ENCODE measurements around the gene AGO1.
"Not testable (repeated sequence)": the region's sequence is repeated elsewhere in the genome, so short reads cannot be mapped to it uniquely, and the experiment has no call there.

The AGO1 gene

DNA sequence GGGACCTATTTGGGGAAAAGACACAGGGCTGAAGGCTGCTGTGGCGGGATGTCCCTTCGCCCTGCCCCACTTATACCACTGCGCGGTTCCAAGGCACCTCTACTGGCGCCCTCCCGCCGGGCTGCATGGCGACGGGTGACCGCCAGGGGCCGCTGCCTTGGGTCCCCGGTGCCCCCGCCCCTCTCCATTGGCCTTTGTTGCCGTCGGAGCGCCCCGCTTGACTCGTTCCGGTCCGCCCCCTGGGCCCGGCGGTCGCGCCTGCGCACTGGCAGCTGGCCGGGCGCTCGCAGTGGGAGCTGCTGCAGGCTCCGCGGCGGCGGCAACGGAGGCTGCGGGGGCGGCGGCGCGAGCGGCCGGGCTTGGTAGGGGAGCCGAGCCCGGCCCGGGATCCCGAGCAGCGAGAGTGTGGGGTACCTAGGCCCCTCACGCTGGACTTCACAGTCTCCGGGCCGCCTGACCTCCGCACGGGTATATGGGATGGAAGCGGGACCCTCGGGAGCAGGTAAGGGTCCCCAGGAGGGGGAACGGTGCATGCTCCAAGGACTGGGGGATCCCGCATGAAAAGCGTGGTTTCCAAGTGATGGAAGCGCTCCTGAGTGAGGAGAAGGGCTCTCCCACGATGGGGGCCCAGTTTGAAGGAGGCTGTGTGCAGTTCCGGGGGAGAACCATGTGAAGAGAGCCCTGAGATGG lies at the start of gene AGO1:
AGO1 (plus strand) TSS at position 265 of the 690 bp plus-strand sequence; CDS start at position 478, 213 bp downstream.
- FAIRE-seq, result no peak

DNA sequence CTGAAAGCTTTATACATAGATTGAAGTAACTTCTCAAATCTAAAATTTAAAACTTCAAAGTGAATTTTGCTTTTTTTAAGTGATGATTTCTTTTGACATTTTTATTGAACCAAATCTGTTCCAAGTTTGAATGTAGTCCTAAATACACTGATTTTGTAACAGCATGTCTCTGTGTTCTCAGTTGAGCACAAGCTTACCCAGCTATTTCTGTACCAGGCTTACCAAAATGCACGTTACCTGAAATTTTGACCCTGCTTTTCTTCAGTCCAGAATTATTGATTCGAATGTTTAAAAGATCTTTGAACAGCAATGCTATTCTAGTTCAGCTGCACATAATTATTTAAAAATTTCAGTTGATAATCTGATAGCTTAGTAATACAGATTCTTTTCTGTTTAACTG lies 49.6 kb upstream of the AGO1 start:
- no peak for FAIRE-seq

DNA sequence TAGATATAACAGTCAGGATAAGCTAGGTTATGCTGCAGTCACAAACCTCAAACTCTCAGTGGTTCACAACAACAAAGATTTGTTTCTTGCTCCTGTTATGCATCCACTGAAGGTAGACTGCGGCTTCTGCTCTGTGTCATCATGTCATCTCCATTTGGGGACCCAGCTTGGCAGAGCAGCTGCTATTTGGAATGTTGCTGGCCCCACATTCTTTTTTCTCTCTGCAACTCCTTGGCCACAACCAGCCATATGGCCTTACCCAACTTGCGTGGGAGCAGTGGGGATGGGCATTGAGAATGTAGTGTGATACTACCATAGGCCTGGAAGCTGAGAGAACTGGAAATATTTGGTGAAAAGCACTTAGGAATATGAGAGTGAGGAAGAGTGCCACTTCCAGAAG lies 48.8 kb upstream of the AGO1 start:
- no peak for FAIRE-seq

DNA sequence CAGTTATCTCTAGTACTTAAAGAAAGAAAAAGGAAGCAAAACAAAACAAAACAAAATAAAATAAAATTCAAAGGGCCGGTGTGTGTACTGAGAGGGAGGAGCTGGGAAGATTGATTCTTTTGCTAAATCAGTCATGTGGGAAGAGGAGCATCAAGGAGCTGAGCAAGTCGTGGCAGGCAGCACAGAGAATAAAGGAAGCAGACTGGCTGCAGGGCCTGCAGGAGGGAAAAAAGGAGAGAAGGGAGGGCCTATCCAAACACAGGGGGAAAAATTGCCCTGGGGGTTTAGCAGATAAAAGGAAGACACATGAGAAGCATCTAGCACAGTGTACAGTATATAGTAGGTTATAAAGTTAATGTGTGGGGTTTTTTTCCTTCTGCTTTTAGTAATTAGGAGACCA lies 47.6 kb upstream of the AGO1 start:
- no peak for FAIRE-seq

DNA sequence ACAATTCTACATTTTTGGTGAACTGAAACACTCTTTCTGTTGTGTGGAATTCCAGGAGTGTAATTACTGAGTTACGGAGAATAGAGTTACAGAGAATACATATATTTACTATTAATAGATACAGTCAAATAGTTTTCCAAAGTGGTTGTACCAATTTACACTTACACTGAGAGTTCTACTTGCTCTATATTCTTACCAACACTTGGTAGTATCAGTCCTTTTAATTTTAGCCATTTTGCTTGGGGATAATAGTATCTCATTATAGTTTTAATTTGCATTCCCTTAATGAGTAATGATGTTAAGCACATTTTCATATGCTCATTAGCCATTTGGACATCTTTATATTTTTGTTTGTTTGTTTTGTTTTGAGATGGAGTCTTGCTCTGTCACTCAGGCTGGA lies 46.3 kb upstream of the AGO1 start:
- no peak for FAIRE-seq

DNA sequence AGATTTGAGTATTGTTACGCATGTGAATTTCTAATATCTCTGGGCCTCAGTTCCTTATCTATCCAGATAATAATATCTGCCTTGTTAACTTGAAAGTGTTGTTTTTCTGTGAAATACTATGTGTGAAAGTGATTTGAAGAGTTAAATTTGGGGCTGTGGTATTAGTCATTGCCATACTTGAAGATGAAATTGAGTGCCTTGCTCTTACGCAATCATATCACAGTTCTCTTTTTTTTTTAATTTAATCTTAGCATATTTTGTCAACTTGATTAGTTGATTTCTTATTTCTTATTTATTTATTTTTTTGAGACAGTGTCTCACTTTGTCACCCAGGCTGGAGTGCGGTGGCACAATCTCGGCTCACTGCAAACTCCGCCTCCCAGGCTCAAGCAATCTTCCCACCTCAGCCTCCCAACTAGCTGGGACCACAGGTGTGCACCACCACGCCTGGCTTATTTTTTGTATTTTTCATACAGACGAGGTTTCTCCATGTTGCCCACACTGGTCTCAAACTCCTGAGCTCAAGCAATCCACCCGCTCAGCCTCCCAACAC lies 44.2 kb upstream of the AGO1 start:
- FAIRE-seq, result no peak

DNA sequence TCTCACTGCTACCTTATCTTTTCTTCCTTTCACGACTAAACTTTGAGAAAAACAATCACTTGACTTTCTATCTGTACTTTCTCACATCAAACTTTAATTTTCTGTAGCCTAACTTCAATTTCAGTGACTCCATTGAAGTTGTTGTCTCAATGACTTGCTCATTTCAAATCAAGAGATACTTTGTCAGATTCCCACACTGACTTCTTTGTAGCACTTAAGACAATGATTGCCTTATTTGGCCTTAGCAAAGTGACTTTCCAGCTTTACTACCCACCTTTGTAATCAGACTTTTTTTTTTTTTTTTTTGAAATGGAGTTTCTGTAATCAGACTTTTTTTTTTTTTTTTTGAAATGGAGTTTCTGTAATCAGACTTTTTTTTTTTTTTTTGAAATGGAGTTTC lies 38.2 kb upstream of the AGO1 start:
- FAIRE-seq, result no peak

DNA sequence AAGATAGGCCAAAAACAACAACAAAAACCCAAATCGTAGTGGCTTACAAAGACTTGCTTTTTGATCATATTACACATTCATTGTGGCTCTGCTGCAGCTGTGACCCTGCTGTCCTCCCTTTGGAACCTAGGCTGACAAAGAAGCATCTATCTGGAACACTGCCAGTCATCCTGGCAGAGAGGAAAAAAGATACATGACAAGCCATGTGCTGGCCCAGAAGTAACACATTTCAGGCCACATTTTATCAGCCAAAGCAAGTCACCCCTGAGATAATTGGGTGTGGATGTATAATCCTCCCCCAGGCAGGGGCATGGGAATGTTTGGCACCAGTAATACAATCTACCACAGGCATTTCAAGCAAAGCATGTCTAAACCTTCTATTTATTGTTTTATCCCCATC lies 37.2 kb upstream of the AGO1 start:
- no peak for FAIRE-seq

DNA sequence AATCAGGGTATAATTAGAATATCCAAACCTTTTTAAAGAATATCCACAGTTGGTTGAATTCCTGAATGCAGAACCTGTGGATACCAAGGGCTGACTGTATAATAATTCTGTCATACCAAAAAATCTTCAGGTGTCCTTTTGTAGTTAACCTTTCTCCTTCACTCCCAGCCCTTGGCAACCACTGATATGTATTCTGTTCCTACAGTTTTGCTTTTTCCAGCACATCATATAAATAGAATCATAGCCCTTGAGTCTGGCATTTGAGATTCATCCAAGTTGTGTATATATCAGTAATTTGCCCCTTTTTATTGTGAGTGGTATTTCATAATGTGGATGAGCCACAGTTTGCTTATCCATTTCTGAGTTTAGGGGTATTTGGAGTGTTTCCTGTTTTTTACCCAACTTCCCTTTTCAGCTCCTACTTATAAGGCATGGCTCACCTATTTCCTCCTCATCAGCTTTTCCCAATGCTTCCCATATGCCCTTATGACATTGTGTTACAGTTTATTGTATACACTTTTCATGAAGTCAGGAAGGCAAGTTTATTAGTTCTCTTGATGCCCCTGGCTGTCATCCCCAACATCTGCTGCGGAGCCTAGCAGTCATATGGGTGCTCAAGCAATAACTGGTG lies 35.0 kb upstream of the AGO1 start:
- FAIRE-seq, result no peak

DNA sequence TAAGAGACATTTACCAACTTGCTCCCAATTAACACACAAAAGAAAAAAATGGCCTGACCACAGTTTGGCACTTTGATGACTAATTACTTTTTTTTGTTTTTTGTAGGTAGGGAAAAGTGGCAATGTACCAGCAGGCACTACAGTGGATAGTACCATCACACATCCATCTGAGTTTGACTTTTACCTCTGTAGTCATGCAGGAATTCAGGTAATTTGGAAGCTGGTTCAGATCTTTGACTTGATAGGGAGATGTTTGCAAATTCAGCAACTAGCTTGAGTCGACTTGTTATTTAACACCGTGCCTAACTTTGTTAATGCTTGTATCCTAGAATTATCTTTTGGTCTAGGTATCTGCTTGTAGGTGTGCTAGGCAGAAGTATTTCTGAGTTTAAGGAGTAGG lies 33.0 kb upstream of the AGO1 start:
- FAIRE-seq, result no peak

DNA sequence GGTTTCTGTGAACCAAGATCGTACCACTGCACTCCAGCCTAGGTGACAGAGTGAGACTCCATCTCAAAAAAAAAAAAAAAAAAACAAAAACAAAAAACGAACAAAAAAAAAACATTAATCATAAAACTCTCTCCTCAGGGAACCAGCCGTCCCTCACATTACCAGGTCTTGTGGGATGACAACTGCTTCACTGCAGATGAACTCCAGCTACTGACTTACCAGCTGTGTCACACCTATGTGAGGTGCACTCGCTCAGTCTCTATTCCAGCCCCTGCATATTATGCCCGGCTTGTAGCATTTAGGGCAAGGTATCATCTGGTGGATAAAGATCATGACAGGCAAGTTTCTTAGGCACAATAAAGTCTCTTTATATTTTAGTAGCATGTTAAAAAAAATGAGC lies 32.3 kb upstream of the AGO1 start:
- no peak for FAIRE-seq

DNA sequence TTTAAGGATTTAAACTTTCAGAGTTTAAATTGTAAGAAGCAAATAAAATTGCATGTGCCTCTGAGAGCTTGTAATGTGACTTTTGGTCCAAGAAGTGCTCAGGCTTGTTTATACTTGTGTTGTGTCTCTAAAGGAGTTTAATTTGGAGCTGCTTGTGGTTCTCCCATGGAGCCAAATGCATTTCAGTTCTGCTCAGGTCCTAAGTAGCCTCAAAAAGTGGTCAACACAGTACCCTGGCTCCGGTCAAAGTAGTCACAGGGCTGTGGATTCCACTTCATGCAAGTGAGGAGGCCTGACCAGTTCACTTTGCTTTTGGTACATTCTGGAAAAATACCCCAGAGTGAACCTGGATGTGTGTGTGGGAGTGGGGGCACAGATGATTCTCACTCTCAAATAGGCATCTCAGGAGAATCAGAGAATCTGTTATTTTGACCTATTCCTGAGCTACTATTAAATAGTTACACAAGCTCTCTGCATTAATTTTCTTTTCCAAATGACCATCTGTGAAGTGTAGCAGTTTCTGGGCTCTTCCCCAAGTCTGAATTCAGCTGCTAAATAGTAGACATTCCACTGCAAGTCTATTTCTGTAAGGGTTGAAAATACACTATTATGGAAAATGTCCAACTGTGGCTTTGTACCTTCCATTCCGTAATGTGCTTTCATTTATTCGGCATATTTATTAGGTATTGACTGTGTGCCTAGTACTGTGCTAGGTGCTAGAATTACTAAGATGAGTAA lies 31.7 kb upstream of the AGO1 start:
- FAIRE-seq, result no peak

DNA sequence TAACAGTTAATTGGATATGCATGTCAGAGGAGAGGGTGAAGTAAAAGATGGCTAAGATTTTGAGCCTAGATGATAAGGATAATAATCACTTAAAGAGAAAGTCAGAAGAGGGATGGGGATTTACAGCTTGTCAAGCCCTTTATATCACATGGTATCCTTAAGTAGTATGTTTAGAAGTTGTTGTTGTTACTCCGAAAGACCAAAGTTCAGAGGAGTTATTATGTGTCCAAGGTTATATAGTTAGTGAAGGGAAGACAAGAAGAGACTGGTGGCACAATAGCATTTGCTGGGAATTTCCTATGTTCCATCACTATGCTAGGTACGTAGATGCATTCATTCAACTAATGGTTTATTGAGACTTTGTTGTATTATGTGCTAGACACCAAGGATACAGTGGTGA lies 30.8 kb upstream of the AGO1 start:
- FAIRE-seq, result no peak

DNA sequence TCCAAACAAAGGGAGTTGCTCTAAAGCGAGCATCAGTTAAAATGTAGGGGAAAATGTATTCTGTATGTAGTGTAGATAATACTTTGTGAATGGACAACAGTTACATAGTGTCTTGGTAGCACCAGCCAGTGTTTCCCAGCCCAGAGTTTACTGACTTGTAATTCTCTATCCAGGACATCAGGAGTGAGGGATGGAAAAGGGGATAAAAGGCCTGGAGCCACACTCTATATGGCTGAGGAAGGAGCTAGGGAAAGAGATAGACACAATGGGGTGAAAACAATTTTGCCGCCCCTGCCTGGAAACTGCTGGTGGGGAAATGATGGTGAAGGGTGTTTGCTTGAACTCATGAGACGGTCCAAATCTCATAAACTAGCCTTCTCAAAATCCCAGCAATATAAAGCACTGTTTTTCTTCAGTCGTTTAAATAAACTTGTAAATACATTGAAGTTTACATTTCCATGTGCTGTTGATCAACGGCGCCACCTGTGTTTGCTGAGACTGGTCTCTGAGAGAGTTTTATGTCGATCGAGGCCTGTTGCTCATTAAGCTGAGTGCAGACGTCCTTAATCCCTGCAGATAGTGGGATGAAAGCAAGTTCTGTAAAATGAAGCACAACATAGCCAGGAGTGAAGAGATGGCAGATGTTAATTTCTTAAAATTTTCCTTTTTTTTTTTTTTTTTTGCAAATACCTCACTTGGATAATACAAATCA lies 27.9 kb upstream of the AGO1 start:
- FAIRE-seq, result no peak

DNA sequence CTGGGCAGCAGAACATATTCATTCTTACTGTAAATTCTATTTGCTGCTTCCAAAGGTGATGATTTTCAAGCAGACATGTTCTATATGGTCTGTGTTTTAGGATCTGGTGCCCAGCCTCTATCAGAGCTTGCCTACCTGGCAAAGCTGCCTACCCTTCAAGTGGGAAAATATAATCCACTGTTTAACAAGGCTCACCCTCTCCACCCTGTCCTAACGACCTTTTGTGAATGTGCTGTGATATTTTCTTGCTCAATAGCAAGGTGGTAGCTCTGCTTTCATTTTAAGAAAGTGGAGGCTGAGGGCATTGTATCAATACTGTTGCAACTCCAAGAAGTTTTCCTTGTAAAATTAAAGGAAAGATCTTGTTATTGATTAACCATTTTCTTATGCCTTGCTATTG lies 26.0 kb upstream of the AGO1 start:
- no peak for FAIRE-seq

DNA sequence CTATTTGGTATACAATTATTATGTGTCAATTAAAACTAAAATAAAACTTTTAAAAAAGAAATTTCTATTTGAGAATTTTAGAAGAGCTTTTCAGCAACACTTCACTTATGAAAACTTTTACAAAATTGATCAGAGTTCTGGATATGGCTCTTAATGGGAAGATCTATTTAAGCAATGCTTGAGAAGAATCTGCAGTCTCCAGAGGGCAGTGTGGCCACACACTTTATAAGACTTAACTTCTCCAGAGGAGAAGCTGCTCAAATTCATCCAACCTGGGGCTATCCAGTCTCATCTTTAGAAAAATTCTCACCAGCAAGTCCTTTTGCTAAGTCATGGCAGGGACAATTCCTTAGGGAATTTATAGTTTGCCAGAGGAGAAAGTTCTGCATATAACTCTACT lies 25.2 kb upstream of the AGO1 start:
- FAIRE-seq, result peak; percentile 40

DNA sequence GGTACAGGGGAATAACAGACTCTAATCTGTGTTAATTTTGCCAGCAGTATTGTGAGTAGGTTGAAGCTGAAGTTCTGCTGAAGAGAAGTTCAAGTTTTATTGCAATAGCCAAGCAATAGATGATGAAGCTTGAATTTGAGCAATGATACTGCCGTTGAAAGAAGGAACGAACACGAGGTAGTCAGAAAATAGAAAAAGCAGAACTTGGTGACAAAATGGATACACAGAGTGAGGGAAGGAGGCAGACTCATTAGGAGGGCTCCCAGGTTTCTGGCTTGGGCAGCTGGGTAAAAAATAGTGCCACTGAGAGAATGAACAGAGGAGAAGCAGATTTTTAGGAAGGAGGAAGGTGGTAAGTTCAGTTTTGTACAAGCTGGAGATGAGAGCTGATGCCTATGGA lies 22.3 kb upstream of the AGO1 start:
- FAIRE-seq, result no peak

DNA sequence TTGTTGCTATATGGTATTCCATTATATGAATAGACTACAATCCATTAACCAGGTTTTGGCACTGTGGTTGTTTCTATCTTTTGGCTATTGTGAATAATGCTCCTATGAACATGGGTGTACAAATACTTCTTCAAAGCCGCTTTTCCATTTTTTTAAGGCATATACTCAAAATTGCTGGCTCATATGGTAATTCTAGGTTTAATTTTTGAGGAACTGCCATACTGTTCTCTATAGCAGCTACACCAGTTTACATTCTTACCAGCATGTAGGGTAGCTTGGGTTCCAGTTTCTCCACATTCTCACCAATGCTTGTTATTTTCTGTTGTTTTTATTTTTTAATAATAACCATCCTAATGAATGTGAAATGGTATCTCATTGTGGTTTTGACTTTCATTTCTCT lies 19.9 kb upstream of the AGO1 start:
- FAIRE-seq, result no peak

DNA sequence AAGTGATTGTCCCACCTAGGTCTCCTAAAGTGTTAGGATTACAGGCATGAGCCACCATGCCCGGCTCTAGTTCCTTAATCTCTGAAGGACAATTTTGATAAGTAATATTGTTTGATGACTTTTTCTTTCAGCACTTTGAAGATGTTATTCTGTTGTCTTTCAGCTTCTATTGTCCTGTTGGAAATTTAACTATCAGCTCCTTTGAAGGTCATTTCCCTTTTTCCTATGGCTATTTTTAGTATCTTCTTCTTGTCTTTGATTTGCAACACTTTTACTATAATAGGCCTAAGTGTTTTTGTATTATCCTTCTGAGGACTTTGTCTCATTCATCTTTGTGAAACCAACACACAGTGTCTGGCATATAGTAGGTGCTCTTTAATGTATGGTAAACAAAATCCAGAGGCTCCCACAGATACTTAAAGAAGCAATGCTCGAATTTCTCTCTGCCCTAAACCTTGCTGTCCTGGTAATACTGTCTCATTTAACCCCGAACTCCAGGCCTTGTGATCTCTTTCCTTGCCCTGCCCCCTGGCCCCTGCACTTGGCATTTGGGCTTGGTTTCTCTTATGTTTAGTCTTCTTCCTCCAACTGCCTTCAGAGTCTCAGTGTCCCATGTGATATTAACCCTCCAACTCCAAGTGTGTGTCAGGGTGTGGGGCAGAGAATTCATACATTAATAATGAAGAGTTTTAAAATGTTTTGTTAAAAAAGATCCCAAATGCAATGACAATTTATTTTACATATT lies 19.0 kb upstream of the AGO1 start:
- no peak for FAIRE-seq

DNA sequence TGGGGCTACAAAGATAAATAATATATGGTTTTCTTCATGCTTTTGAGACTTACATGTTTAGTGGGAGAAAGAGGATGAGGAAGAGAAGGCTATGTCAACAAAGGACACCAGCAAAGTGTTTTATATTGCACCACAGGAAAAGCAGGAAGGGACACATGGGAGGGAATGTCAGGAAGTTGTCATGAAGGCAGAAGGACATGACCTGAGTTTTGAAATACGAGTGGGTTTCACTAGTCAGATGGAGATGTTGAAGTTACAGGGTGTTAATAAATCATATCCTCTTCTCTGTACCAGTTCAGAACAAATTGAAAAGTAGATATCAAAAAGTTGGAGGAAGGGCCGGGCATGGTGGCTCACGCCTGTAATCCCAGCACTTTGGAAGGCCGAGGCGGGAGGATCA lies 18.2 kb upstream of the AGO1 start:
- no peak for FAIRE-seq

DNA sequence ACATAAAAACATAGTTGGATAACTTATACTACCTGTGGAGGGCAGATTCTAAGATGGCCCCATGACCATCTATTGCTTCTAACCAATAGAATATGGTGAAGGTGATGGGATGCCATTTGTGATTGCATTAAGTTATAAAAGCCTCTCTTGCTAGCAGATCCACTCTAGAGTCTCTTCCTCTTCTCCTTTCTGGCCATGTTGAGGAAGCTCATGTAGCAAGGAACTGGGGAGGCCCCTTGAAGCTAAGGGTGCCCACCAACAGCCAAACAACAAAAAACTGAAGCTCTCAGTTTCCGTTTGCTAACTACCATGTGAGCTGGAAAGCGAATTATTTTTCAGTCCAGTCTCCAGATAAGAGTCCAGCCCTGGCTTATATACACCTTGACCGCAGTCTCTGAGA lies 16.0 kb upstream of the AGO1 start:
- no peak for FAIRE-seq

DNA sequence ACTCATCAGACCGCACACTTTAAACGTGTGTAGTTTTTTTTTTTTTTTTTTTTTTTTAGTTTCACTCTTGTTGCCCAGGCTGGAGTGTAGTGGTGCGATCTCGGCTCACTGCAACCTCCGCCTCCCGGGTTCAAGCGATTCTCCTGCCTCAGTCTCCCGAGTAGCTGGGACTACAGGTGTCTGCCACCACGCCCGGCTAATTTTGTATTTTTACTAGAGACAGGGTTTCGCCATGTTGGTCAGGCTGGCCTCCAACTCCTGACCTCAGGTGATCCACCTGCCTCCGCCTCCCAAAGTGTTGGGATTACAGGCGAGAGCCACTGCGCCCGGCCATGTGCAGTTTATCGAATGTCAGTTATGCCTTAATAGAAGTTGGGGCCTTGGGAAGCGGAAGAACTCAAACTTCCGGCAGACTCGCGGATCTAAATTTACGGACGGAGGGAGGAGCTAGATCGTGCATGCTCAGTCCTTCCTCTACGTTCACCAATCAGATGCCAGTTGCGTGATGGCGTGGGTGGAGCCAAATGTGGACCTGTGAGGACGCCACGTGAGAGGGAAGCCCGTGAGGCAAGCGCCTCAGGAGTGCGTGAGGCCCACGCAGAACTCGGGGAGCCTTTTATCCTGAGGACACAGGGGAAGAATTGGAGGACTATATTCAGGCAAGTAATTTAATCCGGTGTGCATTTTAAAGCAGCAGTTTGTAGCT lies 13.6 kb upstream of the AGO1 start:
- not testable (repeated sequence) for FAIRE-seq

All from A204.1 (cell line).